Right cardiac atrium (tissue), 5 donors: ENCODE data around the gene PROM1. TPM values are rescaled to one million over a fixed set of nuclear protein-coding genes. Genes with fewer than 3 reads are reported as not detected.

Experiments used
- ATAC-seq, 2 donors: fragments of 200-7000 bp; cut with Tn5 transposase; one replicate each; pipeline versions ENCODE4 v1.8.0 to v1.9.1; 2020; ENCODE audit warnings: moderate library complexity in 2 of 2, mild to moderate bottlenecking in 1 of 2
- DNase-seq, 3 donors: peaks; one replicate each; pipeline ENCODE4 v3.0.0-alpha.2; 2020
- H3K27ac ChIP-seq: one replicate; pipeline ENCODE4 v1.5.1; 2013; ENCODE audit warnings: mild to moderate bottlenecking, low read length, control low read depth, moderate library complexity
- H3K27me3 ChIP-seq: one replicate; pipeline ENCODE4 v1.6.1; 2013; ENCODE audit not compliant: control insufficient read depth, insufficient read depth
- H3K4me1 ChIP-seq: one replicate; pipeline ENCODE4 v1.6.1; 2013; ENCODE audit warnings: low read length; ENCODE audit not compliant: control insufficient read depth, insufficient read depth
- H3K4me3 ChIP-seq: one replicate; pipeline ENCODE4 v1.5.1; 2013; ENCODE audit warnings: low read length, control low read depth
- H3K9me3 ChIP-seq: one replicate; pipeline ENCODE4 v1.6.1; 2013; ENCODE audit warnings: low read length; ENCODE audit not compliant: control insufficient read depth
- WGBS: extraction: QIAGEN DNeasy Blood & Tissue Kit; methylation state at CpG from one replicate; pipeline ENCODE4 v1.1.7; 2013; 5-methylcytosine and 5-hydroxymethylcytosine counted together
- intact Hi-C, 4 donors: fragments of 100-400 bp; cut with DNase I; formaldehyde crosslinking; loops; one replicate each; pipeline versions ENCODE4 v1.11.0 to v1.14.0; 2022 to 2023
- polyA plus RNA-seq: library from polyadenylated mRNA; stranded (reverse); fragments of 200-250 nt; gene quantifications from one replicate; pipeline ENCODE4 v1.2.3, GENCODE V29; 2013
- total RNA-seq, 4 donors: library from RNA; stranded (reverse); fragmentation: NEBNext Ultra II Directional; extraction: Animal tissue kit (Norgen Biotek cat#: 25700); gene quantifications; one replicate each; pipeline ENCODE4 v1.2.1, GENCODE V29; 2021
- donor health status: healthy with polysubstance abuse.
- donor health status: DM: no; HTN: yes; CAD: no.
- donor health status: DM: no; HTN: no; CAD: no.
- donor health status: DM: no; HTN: yes; CAD: no; lungs with severe emphysema.
- donor health status: DM: yes; HTN: yes; CAD: no.

The PROM1 gene
- total and polyA plus RNA-seq, 5 donors, result 3.2 to 12.3 (median 5.6) TPM

GRCh38 chr4:16062601-16063000, 21.2 kb downstream of the PROM1 start:
- 88% methylated on average over 2 of the region's 2 CpGs for WGBS
- no peak for ATAC-seq
- no peaks in the 10 kb centered on the region for H3K27me3 ChIP-seq
- intact Hi-C loops, result no loop called here
- no peak overlapping the region for H3K4me3 ChIP-seq
- no peak for DNase-seq
- no peaks in the 10 kb centered on the region for H3K4me1 ChIP-seq
- H3K27ac ChIP-seq, result no peak overlapping the region
- no peaks in the 10 kb centered on the region for H3K9me3 ChIP-seq

- Histone ChIP-seq H3K27ac (peak overlapping the region; percentile 16), H3K9me3 (no peaks in the 10 kb centered on the region), H3K4me3 (no peak overlapping the region), H3K27me3 (no peaks in the 10 kb centered on the region), H3K4me1 (peaks cover 8% of the 10 kb centered on the region)
- ATAC-seq (peak; percentile 63 to 64), DNase-seq (peak in 1 of 3 donors; percentile 62)
- WGBS, result 36% methylated on average over 11 of the region's 11 CpGs
- intact Hi-C loops, result no loop called here
These were observed 27.0 kb downstream of the PROM1 start for GRCh38 chr4:16056681-16057385.

GRCh38 chr4:16055873-16056272, 27.9 kb downstream of the PROM1 start:
- H3K4me1 ChIP-seq, result peaks cover 8% of the 10 kb centered on the region
- DNase-seq (peak in 1 of 3 donors; percentile 53), ATAC-seq (peak; percentile 55 to 65)
- H3K4me3 ChIP-seq, result no peak overlapping the region
- intact Hi-C loops, result no loop called here
- 28% methylated on average over 7 of the region's 7 CpGs for WGBS
- no peaks in the 10 kb centered on the region for H3K27me3 ChIP-seq
- H3K9me3 ChIP-seq, result no peaks in the 10 kb centered on the region
- H3K27ac ChIP-seq, result no peak overlapping the region

GRCh38 chr4:16055471-16055870, 28.4 kb downstream of the PROM1 start:
- Histone ChIP-seq H3K4me3 (no peak overlapping the region), H3K4me1 (peaks cover 8% of the 10 kb centered on the region), H3K27ac (no peak overlapping the region), H3K9me3 (no peaks in the 10 kb centered on the region), H3K27me3 (no peaks in the 10 kb centered on the region)
- DNase-seq, result no peak
- ATAC-seq, result no peak
- 57% methylated on average over 7 of the region's 7 CpGs for WGBS
- intact Hi-C loops, result no loop called here

GRCh38 chr4:16052939-16053338, 30.9 kb downstream of the PROM1 start:
- WGBS, result 90% methylated on average over 2 of the region's 2 CpGs

GRCh38 chr4:16051980-16052379, 31.8 kb downstream of the PROM1 start:
- ATAC-seq (no peak), DNase-seq (no peak)
- Histone ChIP-seq H3K27ac (no peak overlapping the region), H3K4me3 (no peak overlapping the region), H3K9me3 (no peaks in the 10 kb centered on the region), H3K27me3 (no peaks in the 10 kb centered on the region), H3K4me1 (peaks cover 8% of the 10 kb centered on the region)
- 90% methylated on average over 5 of the region's 5 CpGs for WGBS
- intact Hi-C loops, result no loop called here

More at GRCh38 chr4:16052939-16053338, 30.9 kb downstream of the PROM1 start:
- Histone ChIP-seq H3K4me1 (peaks cover 8% of the 10 kb centered on the region), H3K27ac (no peak overlapping the region), H3K27me3 (no peaks in the 10 kb centered on the region), H3K4me3 (no peak overlapping the region), H3K9me3 (no peaks in the 10 kb centered on the region)
- intact Hi-C loops, result no loop called here
- DNase-seq (no peak), ATAC-seq (no peak)

- 92% methylated on average over 2 of the region's 2 CpGs for WGBS
- intact Hi-C loops, result no loop called here
- DNase-seq, result no peak
These were observed 32.7 kb downstream of the PROM1 start for GRCh38 chr4:16051132-16051531.

GRCh38 chr4:16050669-16051068, 33.2 kb downstream of the PROM1 start:
- Histone ChIP-seq H3K4me1 (no peaks in the 10 kb centered on the region), H3K4me3 (no peak overlapping the region), H3K9me3 (no peaks in the 10 kb centered on the region), H3K27me3 (no peaks in the 10 kb centered on the region), H3K27ac (no peak overlapping the region)
- DNase-seq (no peak), ATAC-seq (no peak)
- WGBS, result 70% methylated on average over 1 of the region's 1 CpG
- intact Hi-C loops, result no loop called here

More at GRCh38 chr4:16051132-16051531, 32.7 kb downstream of the PROM1 start:
- Histone ChIP-seq H3K27me3 (no peaks in the 10 kb centered on the region), H3K9me3 (no peaks in the 10 kb centered on the region), H3K4me3 (no peak overlapping the region), H3K4me1 (peaks cover 3% of the 10 kb centered on the region), H3K27ac (no peak overlapping the region)
- ATAC-seq, result no peak

- no peaks in the 10 kb centered on the region for H3K27me3 ChIP-seq
- H3K9me3 ChIP-seq, result no peaks in the 10 kb centered on the region
- 51% methylated on average over 15 of the region's 15 CpGs for WGBS
- H3K4me1 ChIP-seq, result no peaks in the 10 kb centered on the region
- ATAC-seq (peak; percentile 11 to 33), DNase-seq (no peak)
- intact Hi-C loops, result no loop called here
- no peak overlapping the region for H3K4me3 ChIP-seq
- no peak overlapping the region for H3K27ac ChIP-seq
These were observed 35.0 kb downstream of the PROM1 start for GRCh38 chr4:16048619-16049419.

GRCh38 chr4:16045687-16046086, 38.1 kb downstream of the PROM1 start:
- intact Hi-C loops, result no loop called here
- 98% methylated on average over 1 of the region's 1 CpG for WGBS
- H3K4me3 ChIP-seq, result no peak overlapping the region
- ATAC-seq (no peak), DNase-seq (no peak)
- no peak overlapping the region for H3K27ac ChIP-seq
- H3K9me3 ChIP-seq, result no peaks in the 10 kb centered on the region
- peaks cover 2% of the 10 kb centered on the region for H3K4me1 ChIP-seq
- H3K27me3 ChIP-seq, result no peaks in the 10 kb centered on the region
